HG03066 (cell line): ENCODE measurements around the gene PTPRM.

Experiments
- ATAC-seq: cut with Tn5 transposase; IDR thresholded peaks from one replicate; pipeline ENCODE4 v1.9.1; 2021; ENCODE audit warnings: low read depth; ENCODE audit not compliant: unreplicated experiment

Gene PTPRM

DNA sequence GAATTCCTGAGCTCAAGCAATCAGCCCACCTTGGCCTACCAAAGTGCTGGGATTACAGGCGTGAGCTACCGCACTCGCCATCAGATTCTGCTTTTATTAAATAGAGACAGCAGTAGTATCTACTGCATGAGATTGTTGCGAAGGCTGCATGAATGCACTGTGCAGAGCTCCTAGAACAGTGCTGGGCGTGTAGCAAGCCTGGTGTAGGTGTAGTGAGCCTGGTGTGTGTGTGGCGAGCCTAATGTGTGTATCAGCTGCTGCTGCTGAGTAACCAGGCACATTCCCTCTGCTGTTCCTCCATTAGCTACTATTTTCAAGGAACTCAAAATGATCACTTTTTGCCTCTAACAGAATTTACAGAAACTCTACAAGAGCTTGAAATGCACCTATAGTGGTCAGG is 57.6 kb downstream of the PTPRM start:
- ATAC-seq, result no peak

DNA sequence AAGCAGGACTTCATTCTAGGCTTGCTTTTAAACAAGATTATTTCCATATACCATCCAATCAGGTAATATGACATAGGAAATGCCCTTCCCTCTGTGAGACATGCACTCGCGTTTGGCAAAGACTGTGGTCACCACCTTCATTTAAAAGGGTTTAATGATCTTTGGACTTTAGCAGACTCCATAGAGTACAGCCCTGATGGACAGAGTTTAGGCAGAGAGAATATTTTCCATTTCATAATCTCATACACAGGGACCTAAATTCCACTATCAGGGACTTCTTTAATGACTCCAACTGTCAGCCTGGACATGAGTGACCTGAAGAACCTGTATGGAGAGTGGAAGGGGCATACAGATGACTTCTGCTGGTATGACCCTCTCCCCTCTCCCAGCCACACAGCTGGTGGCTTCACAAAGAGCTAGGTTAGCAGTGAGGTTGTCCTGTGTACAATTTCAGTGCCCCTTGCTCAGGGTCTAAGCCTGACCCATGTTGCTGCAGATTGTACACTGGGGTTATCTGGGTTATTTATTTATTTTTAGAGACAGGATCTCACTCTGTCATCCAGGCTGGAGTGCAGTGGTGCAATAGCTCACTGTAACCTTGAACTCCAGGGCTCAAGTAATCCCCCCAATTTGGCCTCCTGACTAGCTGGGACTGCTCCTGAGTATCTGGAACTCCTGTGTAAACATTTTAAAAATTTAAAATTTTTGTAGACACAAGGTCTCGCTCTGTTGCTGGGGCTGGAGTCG is 59.2 kb downstream of the PTPRM start:
- no peak for ATAC-seq

GRCh38 chr18:7626922-7627440 is 59.9 kb downstream of the PTPRM start:
- no peak for ATAC-seq

DNA sequence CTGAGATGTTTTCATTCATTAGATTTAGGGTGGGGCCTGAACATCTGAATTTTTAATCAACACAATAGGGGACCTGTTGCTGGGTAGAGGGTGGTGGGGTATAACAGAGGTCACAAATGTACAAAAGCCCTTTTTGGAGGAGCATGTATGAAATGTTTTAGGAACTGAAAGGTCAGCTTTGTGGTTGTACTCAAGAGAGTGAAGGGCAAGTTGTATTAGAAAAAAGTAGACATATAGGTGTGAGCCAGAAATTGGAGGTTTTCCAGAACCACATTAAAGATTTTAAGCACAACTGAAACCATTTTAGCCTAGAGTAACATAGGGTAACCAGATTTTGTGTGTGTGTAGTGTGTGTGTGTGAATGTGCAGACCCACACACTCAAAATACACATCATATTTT is 62.3 kb downstream of the PTPRM start:
- no peak for ATAC-seq

- ATAC-seq, result no peak
Observed at GRCh38 chr18:7630731-7631442, 63.8 kb downstream of the PTPRM start.

- no peak for ATAC-seq
Observed at GRCh38 chr18:7632152-7633098, 65.3 kb downstream of the PTPRM start.

GRCh38 chr18:7633171-7633570 is 66.1 kb downstream of the PTPRM start:
- ATAC-seq, result no peak

- ATAC-seq, result no peak
Observed at GRCh38 chr18:7635948-7636347, 68.8 kb downstream of the PTPRM start.

GRCh38 chr18:7637269-7637668 is 70.2 kb downstream of the PTPRM start:
- no peak for ATAC-seq

- no peak for ATAC-seq
Observed at GRCh38 chr18:7638321-7638720, 71.2 kb downstream of the PTPRM start.

DNA sequence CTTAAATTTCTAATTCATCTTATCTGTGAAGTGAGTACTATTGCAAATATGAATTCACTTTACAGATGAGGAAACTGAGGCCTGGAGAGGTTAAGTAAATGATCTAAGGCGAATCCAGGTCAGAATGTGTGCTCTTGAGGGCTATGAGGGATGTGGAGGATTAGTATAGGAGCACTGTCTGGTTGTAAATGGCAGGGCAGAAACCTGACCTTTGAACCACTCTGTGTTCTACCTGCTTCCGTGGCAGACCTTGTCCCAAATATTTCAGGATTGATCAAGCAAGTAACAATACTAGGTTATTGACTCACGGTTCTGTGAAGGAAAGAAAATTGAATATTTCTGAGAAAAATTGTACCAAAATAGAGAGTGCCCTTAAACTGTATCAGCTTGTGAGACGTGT is 74.7 kb downstream of the PTPRM start:
- no peak for ATAC-seq

DNA sequence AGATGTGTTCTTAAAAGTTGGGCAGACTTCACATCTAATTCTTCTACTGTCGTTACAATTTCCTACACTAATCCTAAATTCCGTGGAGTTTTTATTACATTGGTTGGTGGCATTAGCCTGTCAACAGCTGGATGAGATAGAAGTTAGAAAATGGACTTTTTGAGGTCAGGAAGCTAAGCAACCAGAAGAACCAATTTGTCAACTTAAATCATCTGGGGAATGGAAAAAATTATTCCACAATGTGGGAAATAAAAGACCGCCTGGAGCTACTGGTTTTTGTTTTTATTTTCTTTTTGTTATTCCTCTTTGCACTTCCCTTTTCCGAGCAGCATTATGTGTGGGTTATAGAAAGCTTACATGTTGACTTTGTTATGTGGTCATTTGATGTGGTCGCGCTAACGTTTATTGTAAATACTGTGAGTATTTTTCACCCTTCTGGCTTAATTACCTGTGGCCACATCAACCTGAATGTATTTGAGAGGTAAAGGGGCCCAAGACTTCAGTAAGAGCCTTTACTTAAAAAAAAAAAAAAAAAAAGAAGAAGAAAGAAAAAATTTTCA is 75.3 kb downstream of the PTPRM start:
- ATAC-seq, result no peak

- no peak for ATAC-seq
Observed at GRCh38 chr18:7645756-7646155, 78.6 kb downstream of the PTPRM start.

DNA sequence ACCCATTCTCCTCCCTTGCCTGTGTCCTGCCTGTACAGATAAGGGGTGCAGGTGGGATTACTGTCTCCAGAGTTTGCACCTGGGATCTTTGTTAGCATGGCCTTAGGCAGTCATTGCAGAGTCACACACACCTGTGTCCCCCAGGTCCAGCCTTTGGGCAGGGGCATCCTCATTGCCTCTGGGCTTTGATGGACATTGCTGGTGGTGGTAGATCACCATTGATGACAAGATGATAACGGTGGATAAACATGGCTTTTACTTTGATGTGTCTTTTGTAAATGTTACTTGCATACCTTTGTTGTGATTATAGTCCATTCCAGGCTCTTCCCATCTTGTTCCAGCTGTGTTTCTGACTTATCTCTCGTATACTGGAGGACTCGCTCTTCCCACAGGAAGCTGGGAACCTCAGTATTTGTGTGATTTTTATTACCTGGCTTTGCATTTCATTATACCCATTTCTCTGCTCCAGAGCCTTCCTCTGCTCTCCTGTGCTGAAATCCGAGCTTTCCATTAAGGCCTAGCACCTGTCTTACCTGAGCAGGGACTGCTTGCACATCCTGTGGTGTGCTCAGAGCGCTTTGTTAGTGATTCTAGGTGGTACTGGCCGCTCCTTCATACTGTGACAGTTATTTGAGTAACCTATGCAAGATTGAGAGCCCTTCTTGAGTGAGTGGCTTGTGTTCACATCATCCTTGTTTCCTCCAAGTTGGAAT is 79.2 kb downstream of the PTPRM start:
- ATAC-seq, result no peak

- no peak for ATAC-seq
Observed at GRCh38 chr18:7647500-7647899, 80.4 kb downstream of the PTPRM start.

GRCh38 chr18:7657050-7657449 is 89.9 kb downstream of the PTPRM start:
- ATAC-seq, result no peak

DNA sequence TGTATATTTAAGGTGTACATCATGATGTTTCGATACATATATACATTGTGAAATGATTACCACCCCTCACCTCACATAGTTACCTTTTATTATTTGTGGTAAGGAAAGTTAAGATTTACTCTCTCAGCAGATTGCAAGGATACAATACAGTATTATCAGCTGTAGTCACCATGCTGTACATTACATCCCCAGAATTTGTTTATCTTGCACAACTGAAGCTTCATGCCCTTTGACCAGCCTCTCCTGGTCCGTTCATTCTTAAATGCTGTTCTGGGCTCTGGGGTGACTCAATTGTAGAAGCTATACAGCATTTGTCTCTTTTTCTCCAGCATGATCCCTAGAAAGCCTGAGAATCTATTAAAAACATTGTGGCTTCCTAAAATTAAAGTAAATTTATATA is 90.8 kb downstream of the PTPRM start:
- no peak for ATAC-seq

- ATAC-seq, result no peak
Observed at GRCh38 chr18:7658701-7659100, 91.6 kb downstream of the PTPRM start.

GRCh38 chr18:7661207-7661606 is 94.1 kb downstream of the PTPRM start:
- no peak for ATAC-seq

GRCh38 chr18:7662866-7663265 is 95.8 kb downstream of the PTPRM start:
- ATAC-seq, result no peak
